ENCODE results near the gene ACSL1.

DNA sequence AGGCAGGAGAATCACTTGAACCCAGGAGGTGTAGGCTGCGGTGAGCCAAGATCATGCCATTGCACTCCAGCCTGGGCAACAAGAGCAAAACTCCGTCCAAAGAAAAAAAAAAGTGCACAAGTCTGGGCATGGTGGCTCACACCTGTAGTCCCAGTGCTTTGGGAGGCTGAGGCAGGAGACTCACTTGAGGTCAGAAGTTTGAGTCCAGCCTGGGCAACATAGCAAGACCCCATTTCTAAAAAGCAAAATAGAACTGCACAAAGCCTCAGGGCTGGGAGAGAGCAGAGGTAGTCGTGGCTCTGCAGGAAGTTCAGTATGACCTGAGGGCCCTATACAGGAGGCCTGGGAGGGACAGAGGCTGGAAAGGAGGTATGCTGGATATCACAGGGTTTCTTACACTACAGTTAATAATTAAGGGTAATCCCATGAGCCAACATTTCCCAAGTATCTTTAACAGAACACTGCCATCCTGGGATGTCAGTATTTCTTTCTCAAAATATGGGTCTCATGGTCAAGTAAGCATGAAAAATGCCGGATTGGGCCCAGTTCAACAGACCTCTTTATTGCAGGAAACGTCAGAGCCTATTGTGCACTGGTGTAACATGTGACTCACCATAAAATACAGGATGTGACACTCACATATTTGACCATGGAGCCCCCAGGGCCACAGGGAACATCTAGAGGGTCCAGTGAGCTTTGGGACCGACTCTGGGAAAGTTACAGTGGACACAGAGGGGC is 37.8 kb downstream of the ACSL1 start:
- TF ChIP-seq, protein P1, sequence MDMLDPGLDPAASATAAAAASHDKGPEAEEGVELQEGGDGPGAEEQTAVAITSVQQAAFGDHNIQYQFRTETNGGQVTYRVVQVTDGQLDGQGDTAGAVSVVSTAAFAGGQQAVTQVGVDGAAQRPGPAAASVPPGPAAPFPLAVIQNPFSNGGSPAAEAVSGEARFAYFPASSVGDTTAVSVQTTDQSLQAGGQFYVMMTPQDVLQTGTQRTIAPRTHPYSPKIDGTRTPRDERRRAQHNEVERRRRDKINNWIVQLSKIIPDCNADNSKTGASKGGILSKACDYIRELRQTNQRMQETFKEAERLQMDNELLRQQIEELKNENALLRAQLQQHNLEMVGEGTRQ (CRISPR knock-in tag; IDR thresholded peaks at IDR 0.05) = no peak
- TF ChIP-seq CHD2 (IDR thresholded peaks at IDR 0.05; ENCODE audit: low read depth, low read length) (no peak), HDAC6 (IDR thresholded peaks at IDR 0.05; ENCODE audit: low read depth, low read length) (no peak), BRD9 (IDR thresholded peaks at IDR 0.05; ENCODE audit: low read depth, partially characterized antibody) (no peak)
- TF ChIP-seq, protein P2, sequence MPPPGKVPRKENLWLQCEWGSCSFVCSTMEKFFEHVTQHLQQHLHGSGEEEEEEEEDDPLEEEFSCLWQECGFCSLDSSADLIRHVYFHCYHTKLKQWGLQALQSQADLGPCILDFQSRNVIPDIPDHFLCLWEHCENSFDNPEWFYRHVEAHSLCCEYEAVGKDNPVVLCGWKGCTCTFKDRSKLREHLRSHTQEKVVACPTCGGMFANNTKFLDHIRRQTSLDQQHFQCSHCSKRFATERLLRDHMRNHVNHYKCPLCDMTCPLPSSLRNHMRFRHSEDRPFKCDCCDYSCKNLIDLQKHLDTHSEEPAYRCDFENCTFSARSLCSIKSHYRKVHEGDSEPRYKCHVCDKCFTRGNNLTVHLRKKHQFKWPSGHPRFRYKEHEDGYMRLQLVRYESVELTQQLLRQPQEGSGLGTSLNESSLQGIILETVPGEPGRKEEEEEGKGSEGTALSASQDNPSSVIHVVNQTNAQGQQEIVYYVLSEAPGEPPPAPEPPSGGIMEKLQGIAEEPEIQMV (tag; conservative IDR thresholded peaks at IDR 0.05; ENCODE audit: low read depth) = no peak
- TF ChIP-seq, protein P3, sequence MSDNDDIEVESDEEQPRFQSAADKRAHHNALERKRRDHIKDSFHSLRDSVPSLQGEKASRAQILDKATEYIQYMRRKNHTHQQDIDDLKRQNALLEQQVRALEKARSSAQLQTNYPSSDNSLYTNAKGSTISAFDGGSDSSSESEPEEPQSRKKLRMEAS (CRISPR knock-in tag; IDR thresholded peaks at IDR 0.05) = no peak
- TF ChIP-seq, protein P4, sequence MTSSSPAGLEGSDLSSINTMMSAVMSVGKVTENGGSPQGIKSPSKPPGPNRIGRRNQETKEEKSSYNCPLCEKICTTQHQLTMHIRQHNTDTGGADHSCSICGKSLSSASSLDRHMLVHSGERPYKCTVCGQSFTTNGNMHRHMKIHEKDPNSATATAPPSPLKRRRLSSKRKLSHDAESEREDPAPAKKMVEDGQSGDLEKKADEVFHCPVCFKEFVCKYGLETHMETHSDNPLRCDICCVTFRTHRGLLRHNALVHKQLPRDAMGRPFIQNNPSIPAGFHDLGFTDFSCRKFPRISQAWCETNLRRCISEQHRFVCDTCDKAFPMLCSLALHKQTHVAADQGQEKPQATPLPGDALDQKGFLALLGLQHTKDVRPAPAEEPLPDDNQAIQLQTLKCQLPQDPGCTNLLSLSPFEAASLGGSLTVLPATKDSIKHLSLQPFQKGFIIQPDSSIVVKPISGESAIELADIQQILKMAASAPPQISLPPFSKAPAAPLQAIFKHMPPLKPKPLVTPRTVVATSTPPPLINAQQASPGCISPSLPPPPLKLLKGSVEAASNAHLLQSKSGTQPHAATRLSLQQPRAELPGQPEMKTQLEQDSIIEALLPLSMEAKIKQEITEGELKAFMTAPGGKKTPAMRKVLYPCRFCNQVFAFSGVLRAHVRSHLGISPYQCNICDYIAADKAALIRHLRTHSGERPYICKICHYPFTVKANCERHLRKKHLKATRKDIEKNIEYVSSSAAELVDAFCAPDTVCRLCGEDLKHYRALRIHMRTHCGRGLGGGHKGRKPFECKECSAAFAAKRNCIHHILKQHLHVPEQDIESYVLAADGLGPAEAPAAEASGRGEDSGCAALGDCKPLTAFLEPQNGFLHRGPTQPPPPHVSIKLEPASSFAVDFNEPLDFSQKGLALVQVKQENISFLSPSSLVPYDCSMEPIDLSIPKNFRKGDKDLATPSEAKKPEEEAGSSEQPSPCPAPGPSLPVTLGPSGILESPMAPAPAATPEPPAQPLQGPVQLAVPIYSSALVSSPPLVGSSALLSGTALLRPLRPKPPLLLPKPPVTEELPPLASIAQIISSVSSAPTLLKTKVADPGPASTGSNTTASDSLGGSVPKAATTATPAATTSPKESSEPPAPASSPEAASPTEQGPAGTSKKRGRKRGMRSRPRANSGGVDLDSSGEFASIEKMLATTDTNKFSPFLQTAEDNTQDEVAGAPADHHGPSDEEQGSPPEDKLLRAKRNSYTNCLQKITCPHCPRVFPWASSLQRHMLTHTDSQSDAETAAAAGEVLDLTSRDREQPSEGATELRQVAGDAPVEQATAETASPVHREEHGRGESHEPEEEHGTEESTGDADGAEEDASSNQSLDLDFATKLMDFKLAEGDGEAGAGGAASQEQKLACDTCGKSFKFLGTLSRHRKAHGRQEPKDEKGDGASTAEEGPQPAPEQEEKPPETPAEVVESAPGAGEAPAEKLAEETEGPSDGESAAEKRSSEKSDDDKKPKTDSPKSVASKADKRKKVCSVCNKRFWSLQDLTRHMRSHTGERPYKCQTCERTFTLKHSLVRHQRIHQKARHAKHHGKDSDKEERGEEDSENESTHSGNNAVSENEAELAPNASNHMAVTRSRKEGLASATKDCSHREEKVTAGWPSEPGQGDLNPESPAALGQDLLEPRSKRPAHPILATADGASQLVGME (CRISPR knock-in tag; IDR thresholded peaks at IDR 0.05) = no peak

Data from K562 (cell line).